ENCODE data around the gene DCP2.
"Not testable (repeated sequence)": the region's sequence is repeated elsewhere in the genome, so short reads cannot be mapped to it uniquely, and the experiment has no call there.

The DCP2 gene

DNA sequence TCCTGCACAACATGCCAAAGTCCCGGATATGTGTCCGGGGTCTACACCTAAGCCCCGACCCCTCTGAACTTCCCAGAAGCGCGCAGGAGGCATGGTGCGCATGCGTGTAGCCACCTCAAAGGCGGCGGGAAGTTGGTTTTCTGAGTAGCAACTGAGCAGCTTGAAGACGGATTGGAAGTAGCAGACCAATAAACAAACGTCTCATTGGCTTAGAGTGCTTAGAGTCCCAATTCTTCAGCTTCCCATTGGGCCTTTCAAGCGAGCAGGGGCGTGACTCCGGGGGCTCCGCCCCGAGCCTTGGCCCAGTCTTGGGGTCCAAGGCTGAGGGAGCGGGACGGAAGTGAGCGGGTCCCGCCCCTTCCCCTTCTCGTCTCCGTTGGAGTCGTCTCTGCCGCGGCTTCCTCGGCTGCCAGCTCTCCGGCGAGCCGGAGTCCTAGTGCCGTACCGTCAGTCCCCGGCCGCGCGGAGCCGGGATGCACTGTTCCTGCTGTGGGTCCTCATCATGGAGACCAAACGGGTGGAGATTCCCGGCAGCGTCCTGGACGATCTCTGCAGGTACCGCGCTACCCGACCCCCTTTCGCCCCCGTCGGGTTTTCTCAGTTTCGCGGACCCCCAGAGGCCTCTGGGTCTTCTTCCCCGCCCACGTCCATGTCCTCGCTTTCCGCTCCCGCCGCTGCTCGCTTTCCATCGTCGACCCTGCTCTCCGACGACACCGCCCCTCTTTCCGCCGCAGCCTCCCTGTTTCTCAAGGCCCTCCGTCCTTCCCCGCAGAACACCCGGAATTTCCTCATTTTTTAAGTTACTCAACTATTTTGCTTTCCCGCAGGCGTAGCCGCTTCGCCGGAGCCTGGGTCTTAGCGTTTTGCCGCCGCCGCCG, at the start of gene DCP2:
Gene DCP2, plus strand, starts transcription at position 367 of the 878 bp plus-strand sequence. Its CDS starts 136 bp downstream, at position 503.
- DNase-seq (ENCODE audit: low spot score): peak; percentile 99

DNA sequence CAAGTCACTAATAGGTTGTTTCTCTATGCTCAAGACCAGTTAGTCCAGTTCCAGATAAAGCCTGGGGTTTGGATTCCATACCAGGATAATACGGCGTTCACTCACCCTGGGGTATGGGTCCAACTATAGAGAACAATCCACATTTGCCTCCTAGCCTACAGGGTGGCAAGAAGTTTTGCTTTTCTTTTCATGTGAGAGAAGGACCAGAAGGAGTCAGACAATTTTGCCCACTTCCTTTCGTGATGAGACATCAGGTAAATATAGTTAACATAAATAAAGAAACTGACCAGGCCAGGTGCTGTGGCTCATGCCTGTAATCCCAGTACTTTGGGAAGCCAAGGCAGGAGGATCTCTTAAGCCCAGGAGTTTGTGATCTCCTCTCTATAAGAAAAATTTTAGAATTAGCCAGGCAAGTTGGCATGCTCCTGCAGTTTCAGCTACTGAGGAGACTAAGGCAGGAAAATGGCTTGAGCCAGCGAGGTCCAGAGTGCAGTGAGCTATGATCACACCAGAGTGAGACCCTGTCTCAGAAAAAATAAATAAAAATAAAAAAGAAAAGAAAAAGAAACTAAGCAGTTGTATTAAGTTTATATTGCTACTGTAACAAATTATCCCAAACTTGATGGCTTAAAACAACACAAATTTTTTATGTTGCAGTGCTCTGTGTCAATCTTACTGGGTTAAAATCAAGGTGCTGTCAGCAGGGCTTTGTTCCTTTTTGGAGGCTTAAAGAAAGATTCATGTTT, 47.1 kb upstream of the DCP2 start:
- DNase-seq (ENCODE audit: low spot score): no peak

DNA sequence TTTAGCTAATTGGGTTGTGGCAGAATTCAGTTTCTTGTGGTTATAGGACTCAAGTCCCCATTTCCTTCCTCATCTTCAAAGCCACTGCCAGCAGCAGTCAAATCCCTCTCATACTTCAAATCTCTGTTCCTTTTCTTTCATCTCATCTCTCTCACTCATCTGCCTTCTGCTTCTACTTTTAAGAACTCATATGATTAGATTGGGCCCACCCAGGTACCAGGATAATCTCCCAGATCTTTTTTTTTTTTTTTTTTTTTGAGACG, 46.6 kb upstream of the DCP2 start:
- no peak for DNase-seq (ENCODE audit: low spot score)

- DNase-seq (ENCODE audit: low spot score): no peak
Measured at GRCh38 chr5:112931473-112931872, 45.1 kb upstream of the DCP2 start.

GRCh38 chr5:112933105-112933504, 43.5 kb upstream of the DCP2 start:
- DNase-seq (ENCODE audit: low spot score): no peak

DNA sequence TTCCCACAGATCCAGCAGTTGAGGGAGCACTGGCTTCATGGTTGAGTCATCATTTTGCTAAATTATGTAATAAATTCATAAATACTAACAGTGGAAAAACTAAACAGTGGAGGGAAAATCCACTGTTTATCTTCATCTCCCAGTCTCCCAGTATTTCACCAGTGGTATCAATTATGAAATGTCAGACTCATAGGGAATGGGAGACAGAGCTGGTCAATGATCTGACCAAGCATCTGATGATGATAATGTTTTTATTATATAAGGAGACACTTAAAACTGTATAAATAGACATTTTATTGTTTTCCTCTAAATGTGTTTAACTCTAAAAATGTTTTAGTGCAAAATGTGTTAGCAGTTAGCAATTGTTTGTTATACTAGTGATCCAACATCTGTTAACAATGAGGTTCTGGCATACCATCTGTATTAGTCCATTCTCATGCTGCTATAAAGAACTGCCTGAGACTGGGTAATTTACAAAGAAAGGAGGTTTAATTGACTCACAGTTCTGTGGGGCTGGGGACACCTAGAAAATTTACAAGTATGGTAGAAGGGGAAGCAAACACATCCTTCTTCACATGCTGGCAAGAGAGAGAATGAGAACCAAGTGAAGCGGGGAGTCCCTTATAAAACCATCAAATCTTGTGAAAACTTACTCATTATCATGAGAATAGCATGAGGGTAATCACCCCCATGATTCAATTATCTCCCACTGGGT, 42.8 kb upstream of the DCP2 start:
- peak; percentile 69 for DNase-seq (ENCODE audit: low spot score)

DNA sequence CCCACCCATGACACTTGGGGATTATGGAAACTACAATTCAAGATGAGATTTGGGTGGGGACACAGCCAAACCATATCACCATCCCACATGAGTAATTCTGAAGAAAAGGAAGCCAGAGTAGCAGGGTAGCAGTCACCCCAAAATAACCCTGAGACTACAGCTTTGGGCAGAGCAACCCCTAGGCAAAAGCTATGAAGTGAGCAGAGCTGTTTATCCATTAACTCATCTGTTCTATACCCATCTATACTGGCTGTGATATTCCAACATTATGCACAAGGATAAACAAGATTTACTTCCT, 42.3 kb upstream of the DCP2 start:
- DNase-seq (ENCODE audit: low spot score): no peak

- DNase-seq (ENCODE audit: low spot score): no peak
Measured at GRCh38 chr5:112935675-112936074, 40.9 kb upstream of the DCP2 start.

DNA sequence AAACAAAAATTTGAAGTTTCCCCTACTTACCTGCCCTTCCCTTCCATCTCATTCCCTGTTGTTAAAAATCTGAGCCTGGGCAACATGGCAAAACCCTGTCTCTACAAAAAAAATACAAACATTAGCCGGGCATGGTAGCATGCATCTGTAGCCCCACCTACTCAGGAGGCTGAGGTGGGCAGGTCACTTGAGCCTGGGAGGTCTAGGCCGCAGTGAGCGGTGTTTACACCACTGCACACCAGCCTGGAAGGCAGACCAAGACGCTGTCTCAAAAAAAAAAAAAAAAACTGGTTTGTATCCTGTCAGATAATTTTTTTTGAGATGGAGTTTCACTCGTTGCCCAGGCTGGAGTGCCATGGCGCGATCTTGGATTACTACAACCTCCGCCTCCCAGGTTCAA, 38.3 kb upstream of the DCP2 start:
- no peak for DNase-seq (ENCODE audit: low spot score)

DNA sequence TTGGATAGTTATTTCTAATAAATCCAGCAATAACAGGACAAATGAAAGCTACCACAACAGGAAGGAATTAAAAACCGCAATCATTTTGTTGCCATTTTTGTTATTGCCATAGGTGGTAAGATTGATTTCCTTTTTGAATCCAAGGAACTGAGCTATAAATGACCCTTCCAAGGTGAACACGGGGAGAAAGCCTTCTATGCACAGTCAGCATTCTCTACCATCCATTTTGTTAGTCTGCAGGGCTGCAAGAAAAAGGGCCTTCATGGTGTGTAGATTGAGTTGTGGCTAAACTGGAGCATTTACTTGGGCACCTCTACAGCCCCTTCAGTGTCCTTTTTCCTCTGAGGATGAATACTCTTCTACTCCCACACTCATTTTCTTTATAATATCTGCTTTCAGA, 35.9 kb upstream of the DCP2 start:
- DNase-seq (ENCODE audit: low spot score): no peak

GRCh38 chr5:112948458-112948857, 28.1 kb upstream of the DCP2 start:
- DNase-seq (ENCODE audit: low spot score): no peak

DNA sequence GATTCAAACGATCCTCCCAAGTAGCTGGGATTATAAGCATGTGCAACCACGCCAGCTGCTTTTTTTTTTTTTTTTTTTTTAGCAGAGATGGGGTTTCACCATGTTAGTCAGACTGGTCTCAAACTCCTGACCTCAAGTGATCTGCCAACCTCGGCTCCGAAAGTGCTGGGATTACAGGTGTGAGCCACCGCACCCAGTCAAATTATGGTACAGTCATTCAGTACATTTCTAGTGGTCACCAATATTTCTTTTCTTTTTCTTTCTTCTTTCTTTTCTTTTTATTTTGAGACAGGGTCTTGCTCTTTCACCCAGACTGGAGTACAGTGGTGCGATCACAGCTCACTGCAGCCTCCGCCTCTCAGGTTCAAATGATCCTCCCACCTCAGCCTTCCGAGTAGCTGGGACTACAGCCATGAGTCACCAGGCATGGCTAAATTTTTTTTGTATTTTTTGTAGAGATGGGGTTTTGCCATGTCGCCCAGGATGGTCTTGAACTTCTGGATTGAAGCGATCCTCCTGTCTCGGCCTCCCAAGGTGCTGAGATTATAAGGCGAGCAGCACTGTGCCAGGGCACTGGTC, 25.4 kb upstream of the DCP2 start:
- no peak for DNase-seq (ENCODE audit: low spot score)

- DNase-seq (ENCODE audit: low spot score): no peak
Measured at GRCh38 chr5:112956606-112957005, 20.0 kb upstream of the DCP2 start.

DNA sequence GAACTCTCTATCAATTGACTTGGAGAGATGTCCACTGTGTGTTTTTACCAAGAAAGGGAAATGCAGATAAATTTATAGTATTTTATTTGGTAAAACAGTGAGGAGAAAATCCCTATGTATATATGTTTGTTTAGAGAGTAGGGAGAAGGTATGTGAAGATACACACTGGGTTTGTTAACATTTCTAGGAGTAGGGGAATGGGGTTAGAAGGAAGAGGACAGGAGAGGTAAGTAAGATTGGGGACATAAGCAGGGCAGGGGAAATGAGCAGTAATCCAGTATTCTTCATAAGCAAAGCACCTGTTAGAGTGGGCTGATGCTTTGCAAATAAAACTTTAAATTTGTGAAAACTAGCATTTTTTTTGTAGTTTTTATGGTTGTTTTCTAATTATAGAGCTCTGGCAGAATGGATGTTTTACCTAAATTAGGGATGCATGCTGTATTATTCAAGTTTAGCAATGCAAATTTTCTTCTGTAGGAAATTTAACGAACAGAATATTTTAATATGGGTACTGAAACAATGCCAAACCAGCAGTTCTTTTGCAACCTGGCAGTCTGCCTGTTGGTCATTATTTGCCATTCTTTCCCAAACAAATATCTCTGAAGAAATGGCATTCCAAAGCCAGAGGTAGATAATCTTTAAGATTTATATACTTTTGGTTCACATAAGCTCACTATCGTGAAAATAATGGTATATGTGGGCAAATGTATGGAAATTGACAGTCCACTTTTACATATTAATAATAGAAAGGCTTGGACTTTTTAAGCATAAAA, 19.4 kb upstream of the DCP2 start:
- no peak for DNase-seq (ENCODE audit: low spot score)

GRCh38 chr5:112958093-112959088, 18.2 kb upstream of the DCP2 start:
- peak; percentile 91 for DNase-seq (ENCODE audit: low spot score)

GRCh38 chr5:112959872-112960271, 16.7 kb upstream of the DCP2 start:
- DNase-seq (ENCODE audit: low spot score): not testable (repeated sequence)

GRCh38 chr5:112960315-112960714, 16.3 kb upstream of the DCP2 start:
- no peak for DNase-seq (ENCODE audit: low spot score)

DNA sequence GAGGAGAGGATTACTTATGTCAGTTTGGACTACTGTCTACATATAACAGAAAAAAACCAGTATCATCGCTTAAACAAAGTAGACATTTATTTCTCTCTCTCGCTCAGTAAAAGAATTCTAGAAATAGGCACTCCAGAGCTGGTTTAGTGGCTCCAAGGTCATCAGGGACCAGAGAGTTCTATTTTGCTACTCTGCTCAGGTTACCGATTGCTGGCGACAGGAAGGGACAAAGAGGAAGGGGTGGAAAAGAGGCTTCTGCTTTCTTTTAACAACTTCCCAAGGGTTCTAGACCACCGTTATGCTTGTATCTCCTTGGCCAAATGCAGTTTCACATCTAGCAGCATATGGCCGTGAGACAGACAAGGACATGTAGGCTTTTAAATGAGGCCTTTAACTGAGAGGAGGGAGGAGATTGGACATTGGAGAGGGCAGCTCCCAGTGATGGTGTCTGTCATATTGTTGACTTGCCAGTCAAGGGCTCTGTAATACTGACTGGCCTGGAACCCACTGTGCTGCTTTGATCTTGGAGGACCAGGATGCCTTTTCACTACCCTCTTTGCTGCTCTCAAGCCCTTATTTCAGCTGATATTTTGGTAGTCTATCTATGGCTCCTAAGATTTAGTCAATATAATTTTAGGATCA, 15.6 kb upstream of the DCP2 start:
- DNase-seq (ENCODE audit: low spot score): no peak

DNA sequence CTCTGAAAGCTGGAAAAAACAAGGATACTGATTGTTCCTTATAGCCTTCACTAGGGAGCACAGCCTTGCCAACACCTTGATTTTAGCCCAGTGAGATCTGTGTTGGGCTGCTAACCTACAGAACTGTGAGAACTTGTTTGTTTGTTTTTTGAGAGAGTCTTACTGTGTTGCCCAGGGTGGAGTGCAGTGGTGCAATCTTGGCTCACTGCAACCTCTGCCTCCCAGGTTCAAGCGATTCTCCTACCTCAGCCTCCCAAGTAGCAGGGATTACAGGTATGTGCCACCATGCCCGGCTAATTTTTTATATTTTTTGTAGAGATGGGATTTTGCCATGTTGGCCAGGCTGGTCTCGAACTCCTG, 13.2 kb upstream of the DCP2 start:
- DNase-seq (ENCODE audit: low spot score): not testable (repeated sequence)

DNA sequence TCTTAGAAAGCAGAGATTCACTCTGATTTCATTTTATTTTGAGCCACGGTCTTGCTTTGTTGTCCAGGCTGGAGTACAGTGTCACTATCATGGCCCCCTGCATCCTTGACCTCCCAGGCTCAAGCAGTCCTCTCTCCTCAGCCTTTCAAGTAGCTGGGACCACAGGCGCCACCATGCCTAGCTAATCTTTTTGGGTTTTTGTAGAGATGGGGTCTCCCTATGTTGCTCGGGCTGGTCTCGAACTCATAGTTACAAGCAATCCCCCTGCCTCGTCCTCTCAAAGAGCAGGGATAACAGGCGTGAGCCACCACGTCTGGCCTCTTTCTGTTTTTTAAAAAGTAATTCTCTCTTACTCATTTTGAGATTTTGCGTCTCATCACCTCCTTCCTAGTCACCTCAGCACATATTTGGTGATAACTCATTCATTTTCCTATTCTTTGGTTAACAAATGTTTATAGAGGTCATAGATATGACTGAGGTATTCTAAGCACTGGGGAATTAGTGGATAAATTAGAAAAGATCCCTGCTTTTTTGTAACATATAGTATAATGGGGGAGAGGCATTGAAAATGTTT, 10.8 kb upstream of the DCP2 start:
- no peak for DNase-seq (ENCODE audit: low spot score)

Measured in AG08395 (cell line).